Putamen (tissue), 1 donor: ENCODE measurements around the gene ABHD16B.
"Not testable (repeated sequence)": the region's sequence is repeated elsewhere in the genome, so short reads cannot be mapped to it uniquely, and the experiment has no call there.

ENCODE experiments used
- DNase-seq: peaks from one replicate; pipeline ENCODE4 v3.0.0-alpha.2; 2016; ENCODE audit warnings: low spot score

ABHD16B gene

GRCh38 chr20:63835021-63835858, 26.1 kb upstream of the ABHD16B start:
- DNase-seq: no peak

GRCh38 chr20:63836458-63837344, 24.6 kb upstream of the ABHD16B start:
- no peak for DNase-seq

DNA sequence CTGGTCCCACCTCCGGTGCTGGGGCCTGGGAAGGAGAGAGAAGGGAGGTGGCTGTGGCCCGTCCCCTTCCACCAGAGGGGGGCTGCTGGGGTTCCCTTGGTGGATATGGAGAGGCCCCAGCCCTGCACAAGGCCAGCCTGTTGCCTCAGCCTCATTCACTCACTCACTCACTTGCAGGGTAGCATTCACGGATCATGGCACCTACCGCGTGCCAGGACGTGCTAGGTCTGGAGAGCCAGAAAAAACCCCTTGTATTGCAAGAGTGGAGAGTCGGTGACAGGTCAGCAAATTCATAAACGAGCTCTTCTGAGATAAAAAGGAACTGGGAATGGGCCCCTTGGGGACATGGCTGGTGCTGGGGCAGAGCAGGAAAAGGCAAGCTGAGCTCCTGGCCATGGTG, 23.8 kb upstream of the ABHD16B start:
- no peak for DNase-seq

DNA sequence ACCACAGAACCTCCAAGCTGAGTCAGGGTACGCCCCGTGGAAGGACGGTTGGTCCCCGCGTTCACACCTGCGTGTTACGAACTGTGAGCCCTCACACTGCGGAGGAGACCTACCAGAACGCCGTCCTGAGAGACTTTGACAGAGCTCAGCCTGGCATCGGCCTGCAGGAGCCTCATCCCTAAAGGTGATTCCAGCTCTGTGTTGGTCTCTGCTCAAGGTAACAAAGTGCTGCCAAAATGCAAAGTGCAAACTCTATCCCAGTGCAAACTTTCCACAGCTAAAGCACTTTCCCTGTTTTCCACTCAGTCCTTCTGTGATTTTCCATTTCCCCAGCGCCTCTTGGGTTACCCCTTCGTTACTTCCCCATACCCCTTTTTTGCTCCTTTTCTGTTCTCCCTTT, 21.7 kb upstream of the ABHD16B start:
- DNase-seq: no peak

GRCh38 chr20:63840405-63840828, 20.9 kb upstream of the ABHD16B start:
- no peak for DNase-seq

- no peak for DNase-seq
These were observed 19.0 kb upstream of the ABHD16B start for GRCh38 chr20:63842258-63842657.

- no peak for DNase-seq
These were observed 18.1 kb upstream of the ABHD16B start for GRCh38 chr20:63843222-63843621.

GRCh38 chr20:63843778-63844177, 17.5 kb upstream of the ABHD16B start:
- DNase-seq: no peak

DNA sequence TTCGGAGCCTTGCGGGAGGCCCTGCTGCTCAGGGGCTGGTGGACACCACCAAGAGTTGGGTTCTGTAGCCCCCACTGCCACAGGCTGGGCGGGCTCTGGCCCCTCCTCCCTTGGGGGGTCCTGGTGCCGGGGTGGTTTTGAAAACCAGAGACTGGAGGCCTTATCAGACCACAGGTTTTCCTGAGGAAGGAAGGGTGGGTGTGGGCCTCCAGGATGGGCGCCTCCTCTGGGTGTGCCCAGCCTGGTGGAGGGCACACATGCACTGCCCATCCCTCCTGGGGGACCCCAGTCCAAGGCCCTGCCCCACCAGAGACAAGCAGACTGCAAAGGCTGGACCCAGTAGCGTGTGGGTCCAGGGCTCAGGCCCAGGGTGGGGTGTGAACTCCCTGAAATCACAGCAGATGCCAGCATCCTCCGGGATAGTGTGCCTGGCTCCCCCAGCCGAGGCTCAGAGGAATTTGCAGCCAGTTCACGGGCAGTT, 16.7 kb upstream of the ABHD16B start:
- no peak for DNase-seq

- DNase-seq: no peak
These were observed 15.0 kb upstream of the ABHD16B start for GRCh38 chr20:63846128-63846771.

- no peak for DNase-seq
These were observed 14.4 kb upstream of the ABHD16B start for GRCh38 chr20:63846888-63847236.

DNA sequence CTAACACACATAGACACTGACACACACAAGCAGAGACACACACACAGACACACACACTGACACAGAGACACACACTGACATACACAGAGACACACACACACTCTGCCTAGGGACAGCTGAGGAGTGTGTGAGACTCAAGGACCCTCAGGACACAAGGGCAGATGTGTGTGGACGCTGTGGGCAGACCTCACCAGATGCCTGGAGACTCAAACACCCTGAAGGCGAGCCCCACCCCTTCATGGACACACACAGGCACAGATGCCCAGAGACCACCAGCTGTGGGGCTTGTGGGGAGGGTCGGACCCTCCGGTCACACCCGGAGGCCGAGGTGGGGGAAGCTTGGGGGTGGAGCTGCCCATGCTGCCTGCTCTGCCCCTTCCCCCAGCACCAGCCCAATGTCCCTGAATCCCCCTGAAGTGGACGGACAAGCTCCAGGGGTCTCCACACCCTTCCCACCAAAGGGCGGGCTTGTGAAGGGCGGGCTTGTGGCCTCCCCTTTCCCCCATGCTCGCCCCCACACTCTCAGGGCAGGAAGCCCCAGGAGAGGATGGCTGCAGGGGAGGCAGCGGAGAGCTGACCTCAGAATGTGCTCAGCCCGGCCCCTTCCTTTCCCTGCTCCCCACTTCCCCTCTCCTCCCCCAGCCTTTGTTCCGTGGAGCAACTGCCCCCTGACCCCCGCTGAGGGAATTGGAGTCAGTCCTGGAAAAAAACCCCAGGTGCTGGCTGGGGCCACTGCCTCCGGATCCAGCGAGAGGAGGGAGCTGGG, 13.9 kb upstream of the ABHD16B start:
- no peak for DNase-seq

- no peak for DNase-seq
These were observed 13.0 kb upstream of the ABHD16B start for GRCh38 chr20:63848003-63848911.

DNA sequence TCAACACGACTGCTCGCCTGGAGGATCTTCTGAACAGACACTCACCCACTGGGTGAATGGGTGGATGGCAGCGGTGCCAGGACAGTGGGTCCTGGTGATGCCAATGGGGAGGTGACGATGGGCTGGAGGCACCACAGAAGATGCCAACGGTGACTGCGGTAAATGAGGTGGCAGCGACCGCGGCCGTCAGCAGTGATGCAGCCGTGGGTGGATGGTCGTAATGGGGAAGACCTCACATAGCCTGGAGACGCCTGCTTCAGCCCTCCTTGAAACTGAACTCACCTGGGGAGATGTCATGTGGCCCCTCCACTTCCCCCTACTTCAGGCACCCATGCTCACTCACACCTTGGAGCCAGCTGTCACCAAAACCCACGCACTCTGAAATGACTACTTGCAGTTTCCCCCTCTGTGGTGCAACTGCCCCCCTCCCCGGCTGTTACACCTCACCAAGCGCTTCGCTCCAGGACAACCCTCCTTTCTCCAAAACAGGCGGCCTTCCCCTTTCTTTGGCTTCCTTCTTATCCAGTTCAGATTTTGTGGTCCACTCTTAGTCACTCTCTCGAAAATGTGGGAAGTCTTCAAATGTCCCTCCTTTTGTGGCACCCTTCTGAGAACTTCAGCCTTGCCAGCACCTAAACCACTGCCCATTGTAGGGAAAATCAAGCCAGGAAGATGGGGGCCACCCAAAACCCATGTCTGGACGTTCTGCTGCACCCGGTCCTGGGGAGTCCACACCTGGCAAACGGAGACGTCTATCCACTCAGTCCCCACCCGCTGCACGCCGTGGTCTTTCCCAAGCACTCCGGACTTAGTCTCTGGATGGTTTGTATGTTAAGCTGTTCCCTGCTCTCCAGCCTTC, 10.4 kb upstream of the ABHD16B start:
- no peak for DNase-seq

- DNase-seq: not testable (repeated sequence)
These were observed 9.8 kb upstream of the ABHD16B start for GRCh38 chr20:63851548-63851943.

GRCh38 chr20:63853733-63854068, 7.6 kb upstream of the ABHD16B start:
- DNase-seq: not testable (repeated sequence)

- no peak for DNase-seq
These were observed 7.1 kb upstream of the ABHD16B start for GRCh38 chr20:63854069-63854765.

DNA sequence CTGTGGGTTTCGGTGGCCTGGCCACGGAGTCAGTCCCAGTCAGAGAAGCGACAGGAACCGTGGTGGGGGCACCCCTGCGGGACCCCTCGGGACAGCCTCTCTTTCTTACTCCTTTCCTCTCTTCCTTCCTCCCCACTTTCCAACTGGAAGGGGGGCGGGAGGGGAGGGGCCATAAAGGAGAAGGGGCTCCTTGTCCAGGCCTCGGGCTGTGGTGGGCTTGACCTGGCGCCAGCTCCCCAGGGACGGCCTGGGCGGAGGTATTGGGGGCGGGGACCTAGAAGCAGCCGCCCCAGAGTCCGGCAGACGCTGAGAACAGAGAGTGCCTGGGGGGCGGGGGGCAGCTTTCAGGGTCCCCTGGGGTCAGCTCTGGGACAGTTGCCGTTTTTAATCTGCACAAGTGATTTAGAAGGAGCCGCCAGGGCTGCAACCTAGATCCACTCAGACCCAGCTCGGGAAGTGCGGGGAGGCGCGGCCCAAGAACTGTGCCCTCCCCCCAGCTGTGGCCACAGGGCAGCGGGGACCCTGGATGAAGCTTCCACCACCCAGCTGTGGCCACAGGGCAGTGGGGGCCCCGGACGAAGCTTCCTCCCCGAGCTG, 6.4 kb upstream of the ABHD16B start:
- no peak for DNase-seq
